GM12892 (cell line): ENCODE data around the gene CCDC40.

Experiments
- POLR2A ChIP-seq: IDR thresholded peaks from 2 replicates; pipeline ENCODE4 v1.6.1; 2011; ENCODE audit warnings: low read depth, low read length, control low read depth
- POLR2AphosphoS5 ChIP-seq: IDR thresholded peaks from 2 replicates; pipeline ENCODE4 v1.6.1; 2011; ENCODE audit warnings: low read depth, low read length, control low read depth
- TAF1 ChIP-seq: IDR thresholded peaks from 2 replicates; pipeline ENCODE4 v1.6.1; 2011; ENCODE audit warnings: low read depth, mild to moderate bottlenecking, control low read depth, low read length, borderline replicate concordance

DNA sequence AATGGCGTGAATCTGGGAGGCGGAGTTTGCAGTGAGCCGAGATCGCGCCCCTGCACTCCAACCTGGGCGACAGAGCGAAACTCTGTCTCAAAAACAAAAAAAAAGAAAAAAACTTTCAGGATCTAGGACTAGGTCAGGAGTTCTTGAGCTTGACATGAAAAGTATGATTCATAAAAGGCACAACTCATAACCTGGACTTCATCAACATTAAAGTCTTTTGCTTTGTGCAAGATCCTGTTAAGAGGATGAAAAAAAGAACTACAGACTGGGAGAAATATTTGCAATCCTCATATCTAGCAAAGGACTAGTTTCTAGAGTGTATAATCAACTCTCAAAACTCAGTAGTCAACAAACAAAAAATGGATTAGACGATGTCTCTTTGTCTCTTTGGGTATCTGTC, 40.7 kb upstream of the CCDC40 start:
- TF ChIP-seq POLR2A (no peak), POLR2AphosphoS5 (no peak), TAF1 (no peak)
